Body of pancreas (tissue), 4 donors: ENCODE data around the gene PPP4R2.
"Not testable (repeated sequence)": the region's sequence is repeated elsewhere in the genome, so short reads cannot be mapped to it uniquely, and the experiment has no call there.

Experiments used
- CTCF ChIP-seq, 7 experiments: fragments of 450-650 bp in 4 of 7; fragments of 200-600 bp in 3 of 7; sonication (generic) in 3 of 7; IDR thresholded peaks; one replicate each; pipeline ENCODE4 v1.5.1; 2016 to 2019; ENCODE audit warnings: antibody characterized with exemption in 7 of 7
- POLR2A ChIP-seq, 3 donors: fragments of 450-650 bp; IDR thresholded peaks; one replicate each; pipeline ENCODE4 v1.6.1; 2016; ENCODE audit warnings: antibody characterized with exemption in 3 of 3, mild to moderate bottlenecking in 2 of 3

- TF ChIP-seq CTCF, POLR2A (IDR thresholded peaks at IDR 0.05): not testable (repeated sequence)
Measured at GRCh38 chr3:73003050-73003449, 6.4 kb downstream of the PPP4R2 start.
